A549 (cell line): ENCODE measurements around the gene COQ8B. TPM values are rescaled to one million over a fixed set of nuclear protein-coding genes. Genes with fewer than 3 reads are reported as not detected.

ENCODE experiments used
- ATAC-seq, 2 experiments: fragments of 200-7000 bp in 1 of 2; fragments of >200 bp in 1 of 2; cut with Nextera tagmentation in 1 of 2; cut with Tn5 transposase in 1 of 2; 3 replicates each; pipeline versions ENCODE4 v1.8.0 to v1.9.1; 2018 to 2020; ENCODE audit warnings: mild to moderate bottlenecking in 1 of 2, moderate library complexity in 1 of 2
- CTCF ChIA-PET: fragments of 300-600 bp; sonication (Branson Sonifier 250); formaldehyde crosslinking; extraction: SDS; loops from one replicate; lab custom pipeline; 2021; ENCODE audit warnings: antibody characterized with exemption, inconsistent platforms; lab: Yijun Ruan, JAX
- POLR2A ChIA-PET: fragments of 350-600 bp; formaldehyde crosslinking; extraction: SDS; loops from one replicate; lab custom pipeline; 2021; ENCODE audit warnings: antibody characterized with exemption, inconsistent platforms; lab: Yijun Ruan, JAX
- DNase-seq, 2 experiments: peaks; one replicate each; pipeline versions ENCODE4 v3.0.0 to v3.0.0-alpha.2; 2011 to 2016; ENCODE audit warnings: low read depth in 1 of 2, low spot score in 1 of 2
- FAIRE-seq: peaks from 2 replicates; lab custom pipeline; 2011; peaks lifted over from hg19 to GRCh38; lab: Jason Lieb, UNC
- H3K27ac ChIP-seq, 2 experiments: fragments of >200 bp; sonication (Bioruptor Twin); formaldehyde crosslinking; 3 replicates each; pipeline ENCODE4 v1.5.1; 2016 to 2017
- H3K4me1 ChIP-seq: fragments of >200 bp; sonication (Bioruptor Twin); formaldehyde crosslinking; 3 replicates; pipeline ENCODE4 v1.6.1; 2016
- H3K4me2 ChIP-seq: fragments of >200 bp; sonication (Bioruptor Twin); formaldehyde crosslinking; 3 replicates; pipeline ENCODE4 v1.6.1; 2016
- H3K4me3 ChIP-seq: fragments of >200 bp; sonication (Bioruptor Twin); formaldehyde crosslinking; 3 replicates; pipeline ENCODE4 v1.5.1; 2016
- H3K9me3 ChIP-seq: fragments of >200 bp; sonication (Bioruptor Twin); formaldehyde crosslinking; 3 replicates; pipeline ENCODE4 v1.6.1; 2016
- ATOH8 ChIP-seq: fragments of 250-450 bp; sonication (Bioruptor Pico); IDR thresholded peaks from 2 replicates; pipeline ENCODE4 v1.5.0; 2020; ENCODE audit warnings: low read depth, mild to moderate bottlenecking, moderate library complexity
- BCL3 ChIP-seq: fragments of >200 bp; sonication (Bioruptor Twin); formaldehyde crosslinking; IDR thresholded peaks from 3 replicates; pipeline ENCODE4 v1.6.1; 2016
- CHD2 ChIP-seq: fragments of 150-350 bp; IDR thresholded peaks from 2 replicates; pipeline ENCODE4 v1.6.1; 2014; ENCODE audit warnings: low read length; ENCODE audit not compliant: partially characterized antibody
- CHD4 ChIP-seq: fragments of 200-600 bp; sonication (generic); IDR thresholded peaks from 2 replicates; pipeline ENCODE4 v1.6.1; 2016; ENCODE audit warnings: antibody characterized with exemption, mild to moderate bottlenecking, borderline replicate concordance
- EHMT2 ChIP-seq: fragments of 200-600 bp; sonication (generic); IDR thresholded peaks from 2 replicates; pipeline ENCODE4 v1.6.1; 2016; ENCODE audit warnings: antibody characterized with exemption, low read depth, mild to moderate bottlenecking, moderate library complexity
- ELK1 ChIP-seq: fragments of 150-350 bp; IDR thresholded peaks from 2 replicates; pipeline ENCODE4 v1.6.1; 2014; ENCODE audit warnings: low read depth, mild to moderate bottlenecking, low read length
- EP300 ChIP-seq, 2 experiments: fragments of >200 bp; sonication (Bioruptor Twin); formaldehyde crosslinking; IDR thresholded peaks; 2 replicates in 1 of 2; 3 replicates in 1 of 2; pipeline ENCODE4 v1.6.1; 2016 to 2017
- GATA3 ChIP-seq: IDR thresholded peaks from 2 replicates; pipeline ENCODE4 v1.6.1; 2012; ENCODE audit warnings: borderline replicate concordance
- HEYL ChIP-seq: fragments of 250-450 bp; sonication (Bioruptor Pico); IDR thresholded peaks from 2 replicates; pipeline ENCODE4 v1.8.0; 2021; ENCODE audit warnings: mild to moderate bottlenecking, moderate library complexity
- HOXA7 ChIP-seq: fragments of 250-450 bp; sonication (Bioruptor Pico); IDR thresholded peaks from 2 replicates; pipeline ENCODE4 v1.5.0; 2020; ENCODE audit warnings: mild to moderate bottlenecking, moderate library complexity
- JUN ChIP-seq, 2 experiments: fragments of >200 bp; sonication (Bioruptor Twin); formaldehyde crosslinking; IDR thresholded peaks; 2 replicates in 1 of 2; 3 replicates in 1 of 2; pipeline ENCODE4 v1.6.1; 2016 to 2017
- JUNB ChIP-seq: fragments of >200 bp; sonication (Bioruptor Twin); formaldehyde crosslinking; IDR thresholded peaks from 2 replicates; pipeline ENCODE4 v1.6.1; 2016
- NFE2L2 ChIP-seq: fragments of 150-350 bp; conservative IDR thresholded peaks from 2 replicates; pipeline ENCODE4 v1.6.1; 2014; ENCODE audit warnings: low read length
- PHF8 ChIP-seq: fragments of 200-600 bp; sonication (generic); IDR thresholded peaks from 2 replicates; pipeline ENCODE4 v1.6.1; 2016; ENCODE audit warnings: low read depth, mild to moderate bottlenecking, antibody characterized with exemption, moderate library complexity, borderline replicate concordance
- RAD21 ChIP-seq, 2 experiments: fragments of >200 bp in 1 of 2; sonication (Bioruptor Twin) in 1 of 2; formaldehyde crosslinking in 1 of 2; IDR thresholded peaks in 1 of 2; conservative IDR thresholded peaks in 1 of 2; 2 replicates in 1 of 2; 3 replicates in 1 of 2; pipeline ENCODE4 v1.6.1; 2012 to 2018; ENCODE audit warnings: inconsistent platforms in 1 of 2
- RARB ChIP-seq: fragments of 250-450 bp; sonication (Bioruptor Pico); IDR thresholded peaks from 2 replicates; pipeline ENCODE4 v1.8.0; 2021; ENCODE audit warnings: mild to moderate bottlenecking, moderate library complexity
- RFX5 ChIP-seq: fragments of 450-650 bp; IDR thresholded peaks from 2 replicates; pipeline ENCODE4 v1.7.1; 2014; ENCODE audit warnings: antibody characterized with exemption, mild to moderate bottlenecking, moderate library complexity
- RNF2 ChIP-seq: fragments of 200-600 bp; sonication (generic); IDR thresholded peaks from 2 replicates; pipeline ENCODE4 v1.6.1; 2016; ENCODE audit warnings: low read depth, mild to moderate bottlenecking, antibody characterized with exemption, moderate library complexity, borderline replicate concordance
- WGBS: methylation state at CpG from one replicate; pipeline ENCODE4 v1.1.6; 2017; ENCODE audit errors: missing lambda C conversion rate; 5-methylcytosine and 5-hydroxymethylcytosine counted together
- polyA plus RNA-seq, 4 experiments: library from polyadenylated mRNA; depleted of rRNA in 3 of 4; stranded (reverse); fragments of >200 nt; fragmentation: RNase III in 1 of 4; extraction: RNeasy Plus Mini Kit Qiagen cat#74134 plus additional on column Dnase treatment in 1 of 4; gene quantifications; 2 replicates in 3 of 4; 3 replicates in 1 of 4; pipeline ENCODE4 v1.2.3, GENCODE V29; 2011 to 2017
- TF ChIP-seq, protein P1 (sequence below): fragments of 200-600 bp; sonication (generic); IDR thresholded peaks from 2 replicates; pipeline ENCODE4 v1.6.1; 2016; ENCODE audit warnings: antibody characterized with exemption, mild to moderate bottlenecking, moderate library complexity
- TF ChIP-seq, protein P2 (sequence below): fragments of >200 bp; sonication (Bioruptor Twin); formaldehyde crosslinking; IDR thresholded peaks from 3 replicates; pipeline ENCODE4 v1.5.1; 2016

The COQ8B gene
- polyA plus RNA-seq, 2 of the 4 experiments (the other 2 are of a cell fraction) = 47.2 to 63.6 TPM

DNA sequence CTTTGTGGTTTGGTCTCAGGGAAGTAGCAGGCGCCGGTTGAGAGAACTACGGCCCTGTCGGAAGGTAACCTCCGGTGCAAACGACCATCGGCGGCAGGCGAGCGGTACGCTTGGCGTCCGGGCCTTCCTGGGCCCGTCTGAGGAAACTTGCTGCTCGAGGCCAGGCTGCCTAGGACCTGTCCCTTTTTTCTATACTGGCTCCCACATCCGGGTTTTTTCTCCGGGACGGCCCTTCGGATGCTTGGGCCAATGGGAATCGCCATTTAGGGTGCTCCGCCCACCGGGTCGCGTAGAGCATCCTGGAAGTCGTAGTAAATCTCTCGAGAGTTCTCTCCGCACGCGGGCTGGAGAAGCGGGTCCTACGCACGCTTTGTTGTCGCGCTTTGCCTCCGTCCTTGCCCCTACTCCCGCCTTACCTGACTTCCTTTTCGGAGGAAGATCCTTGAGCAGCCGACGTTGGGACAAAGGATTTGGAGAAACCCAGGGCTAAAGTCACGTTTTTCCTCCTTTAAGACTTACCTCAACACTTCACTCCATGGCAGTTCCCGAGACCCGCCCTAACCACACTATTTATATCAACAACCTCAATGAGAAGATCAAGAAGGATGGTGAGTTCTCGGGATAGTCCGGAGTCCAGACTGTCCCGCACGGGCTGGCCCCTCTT is 34.3 kb upstream of the COQ8B start, which contains the start of gene SNRPA (continued):
- TF ChIP-seq, protein P1, sequence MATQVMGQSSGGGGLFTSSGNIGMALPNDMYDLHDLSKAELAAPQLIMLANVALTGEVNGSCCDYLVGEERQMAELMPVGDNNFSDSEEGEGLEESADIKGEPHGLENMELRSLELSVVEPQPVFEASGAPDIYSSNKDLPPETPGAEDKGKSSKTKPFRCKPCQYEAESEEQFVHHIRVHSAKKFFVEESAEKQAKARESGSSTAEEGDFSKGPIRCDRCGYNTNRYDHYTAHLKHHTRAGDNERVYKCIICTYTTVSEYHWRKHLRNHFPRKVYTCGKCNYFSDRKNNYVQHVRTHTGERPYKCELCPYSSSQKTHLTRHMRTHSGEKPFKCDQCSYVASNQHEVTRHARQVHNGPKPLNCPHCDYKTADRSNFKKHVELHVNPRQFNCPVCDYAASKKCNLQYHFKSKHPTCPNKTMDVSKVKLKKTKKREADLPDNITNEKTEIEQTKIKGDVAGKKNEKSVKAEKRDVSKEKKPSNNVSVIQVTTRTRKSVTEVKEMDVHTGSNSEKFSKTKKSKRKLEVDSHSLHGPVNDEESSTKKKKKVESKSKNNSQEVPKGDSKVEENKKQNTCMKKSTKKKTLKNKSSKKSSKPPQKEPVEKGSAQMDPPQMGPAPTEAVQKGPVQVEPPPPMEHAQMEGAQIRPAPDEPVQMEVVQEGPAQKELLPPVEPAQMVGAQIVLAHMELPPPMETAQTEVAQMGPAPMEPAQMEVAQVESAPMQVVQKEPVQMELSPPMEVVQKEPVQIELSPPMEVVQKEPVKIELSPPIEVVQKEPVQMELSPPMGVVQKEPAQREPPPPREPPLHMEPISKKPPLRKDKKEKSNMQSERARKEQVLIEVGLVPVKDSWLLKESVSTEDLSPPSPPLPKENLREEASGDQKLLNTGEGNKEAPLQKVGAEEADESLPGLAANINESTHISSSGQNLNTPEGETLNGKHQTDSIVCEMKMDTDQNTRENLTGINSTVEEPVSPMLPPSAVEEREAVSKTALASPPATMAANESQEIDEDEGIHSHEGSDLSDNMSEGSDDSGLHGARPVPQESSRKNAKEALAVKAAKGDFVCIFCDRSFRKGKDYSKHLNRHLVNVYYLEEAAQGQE = peak; percentile 55
- TF ChIP-seq CHD2 = peak; percentile 88
- TF ChIP-seq RARB (CRISPR knock-in tag) = 0 out of 2 replicates have a peak, but pooled peaks have one; percentile 43
- TF ChIP-seq HOXA7 (CRISPR knock-in tag) = no peak
- TF ChIP-seq RAD21 (conservative IDR thresholded peaks at IDR 0.05 in 1 of 2, IDR thresholded peaks at IDR 0.05 in 1 of 2) = no peak

DNA sequence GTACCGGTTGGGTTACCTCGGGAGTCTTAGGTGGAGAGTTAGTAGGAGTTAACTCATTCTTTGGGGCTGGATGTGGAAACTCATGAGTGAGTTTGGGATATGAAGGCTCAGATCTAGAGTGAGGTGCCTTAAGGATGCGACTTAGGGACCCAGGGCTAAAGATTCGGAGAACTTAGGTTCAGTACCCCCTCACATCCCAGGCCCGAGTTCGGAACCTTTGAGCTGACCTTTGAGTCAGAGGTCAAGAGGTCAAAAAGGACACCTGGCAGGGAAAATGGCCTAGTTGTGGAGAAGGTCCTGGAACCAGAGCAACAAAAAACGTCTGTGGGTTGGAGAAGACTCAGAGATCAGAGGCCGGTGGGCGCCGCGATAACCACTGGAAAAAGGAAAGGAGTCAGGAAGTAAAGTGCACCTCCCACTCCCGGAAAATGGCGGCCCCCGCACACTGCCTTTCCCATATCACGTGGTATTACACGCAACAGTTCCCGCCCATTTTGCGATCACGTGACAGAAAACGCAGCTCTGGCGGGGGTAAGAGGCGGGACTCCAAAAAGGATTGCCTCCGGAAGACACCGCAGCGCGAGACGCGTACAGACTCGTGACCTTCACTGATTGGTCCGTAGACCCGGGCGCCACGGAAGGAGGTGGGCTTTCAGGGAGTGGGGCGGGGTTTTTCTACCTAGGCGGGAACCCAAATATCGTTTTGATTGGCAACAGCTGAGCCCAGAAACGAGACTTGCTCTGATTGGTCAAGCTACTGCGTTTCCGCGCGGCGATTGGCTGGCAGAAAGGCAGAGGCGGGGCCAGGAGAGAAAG is 33.6 kb upstream of the COQ8B start, which contains the start of gene ACTMAP:
ACTMAP (minus strand) TSS at position 420 of the 816 bp plus-strand sequence. CDS start 674 bp downstream, outside the sequence.
- Histone ChIP-seq H3K4me1 (peaks cover 51% of the 10 kb centered on the region), H3K27ac (peak within 1 kb of the TSS; percentile 91), H3K9me3 (no peaks in the 10 kb centered on the region), H3K4me2 (peak within 1 kb of the TSS; percentile 92), H3K4me3 (peak within 1 kb of the TSS; percentile 66)
- DNase-seq (peak; percentile 100), FAIRE-seq (peak; percentile 99), ATAC-seq (peak; percentile 88 to 92)
- CTCF ChIA-PET = interaction anchor here (0.5 to 15.8 kb wide), 12 partner anchors 10 to 559 kb away, joined by 3 to 199 read pairs (median 4); partner anchors contain the start of genes EGLN2 and RAB4B
- POLR2A ChIA-PET = interaction anchor here (0.6 to 2.7 kb wide), 38 partner anchors 8 to 1109 kb away, joined by 3 to 94 read pairs (median 4); partner anchors contain the start of genes B9D2, BLVRB, COQ8B and EGLN2
- 1% methylated on average over 43 of the region's 43 CpGs for WGBS
- TF ChIP-seq EHMT2 = no peak
- TF ChIP-seq GATA3 = no peak
- TF ChIP-seq, protein P1 = no peak; the same call in 1 of the 2 replicates
- no peak for TF ChIP-seq EP300 (IDR thresholded peaks at IDR 0.05)
- peak; percentile 74 to 81; a peak in 4 of 5 replicates for TF ChIP-seq JUN (IDR thresholded peaks at IDR 0.05)
- TF ChIP-seq ELK1 = no peak
- TF ChIP-seq HEYL (CRISPR knock-in tag) = no peak
- TF ChIP-seq RARB (CRISPR knock-in tag) = peak; percentile 97
- TF ChIP-seq BCL3 = no peak; the same call in none of the 3 replicates
- TF ChIP-seq, protein P2, sequence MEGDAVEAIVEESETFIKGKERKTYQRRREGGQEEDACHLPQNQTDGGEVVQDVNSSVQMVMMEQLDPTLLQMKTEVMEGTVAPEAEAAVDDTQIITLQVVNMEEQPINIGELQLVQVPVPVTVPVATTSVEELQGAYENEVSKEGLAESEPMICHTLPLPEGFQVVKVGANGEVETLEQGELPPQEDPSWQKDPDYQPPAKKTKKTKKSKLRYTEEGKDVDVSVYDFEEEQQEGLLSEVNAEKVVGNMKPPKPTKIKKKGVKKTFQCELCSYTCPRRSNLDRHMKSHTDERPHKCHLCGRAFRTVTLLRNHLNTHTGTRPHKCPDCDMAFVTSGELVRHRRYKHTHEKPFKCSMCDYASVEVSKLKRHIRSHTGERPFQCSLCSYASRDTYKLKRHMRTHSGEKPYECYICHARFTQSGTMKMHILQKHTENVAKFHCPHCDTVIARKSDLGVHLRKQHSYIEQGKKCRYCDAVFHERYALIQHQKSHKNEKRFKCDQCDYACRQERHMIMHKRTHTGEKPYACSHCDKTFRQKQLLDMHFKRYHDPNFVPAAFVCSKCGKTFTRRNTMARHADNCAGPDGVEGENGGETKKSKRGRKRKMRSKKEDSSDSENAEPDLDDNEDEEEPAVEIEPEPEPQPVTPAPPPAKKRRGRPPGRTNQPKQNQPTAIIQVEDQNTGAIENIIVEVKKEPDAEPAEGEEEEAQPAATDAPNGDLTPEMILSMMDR = no peak
- peak; percentile 93 for TF ChIP-seq ATOH8 (CRISPR knock-in tag)
- no peak for TF ChIP-seq RNF2
- TF ChIP-seq RAD21 (conservative IDR thresholded peaks at IDR 0.05 in 1 of 2, IDR thresholded peaks at IDR 0.05 in 1 of 2) = no peak
- peak; percentile 88 for TF ChIP-seq PHF8
- TF ChIP-seq NFE2L2 = no peak
- peak; percentile 98 for TF ChIP-seq RFX5
- TF ChIP-seq CHD4 = no peak
- TF ChIP-seq JUNB = no peak
